Liver (tissue), 9 donors: ENCODE data around the gene RFC3. TPM values are rescaled to one million over a fixed set of nuclear protein-coding genes. Genes with fewer than 3 reads are reported as not detected.

Source experiments
- DNase-seq: peaks from one replicate; pipeline ENCODE4 v3.0.0-alpha.2; 2017; ENCODE audit warnings: low spot score
- H3K27ac ChIP-seq, 2 donors: one replicate each; pipeline ENCODE4 v1.7.0; 2013; ENCODE audit warnings: inconsistent platforms in 2 of 2, low read length in 2 of 2, control low read depth in 1 of 2, low read depth in 1 of 2, mild to moderate bottlenecking in 1 of 2
- H3K27me3 ChIP-seq, 4 donors: one replicate each; pipeline versions ENCODE4 v1.6.1 to v1.7.0; 2013; ENCODE audit warnings: low read length in 3 of 4, inconsistent platforms in 1 of 4, mild to moderate bottlenecking in 1 of 4, moderate library complexity in 1 of 4; ENCODE audit not compliant: control insufficient read depth in 4 of 4, insufficient read depth in 4 of 4
- H3K36me3 ChIP-seq, 4 donors: one replicate each; pipeline versions ENCODE4 v1.6.1 to v1.7.0; 2013; ENCODE audit warnings: low read length in 3 of 4, mild to moderate bottlenecking in 3 of 4, low read depth in 1 of 4, moderate library complexity in 1 of 4; ENCODE audit not compliant: control insufficient read depth in 4 of 4, insufficient read depth in 3 of 4
- H3K4me1 ChIP-seq, 4 donors: one replicate each; pipeline versions ENCODE4 v1.6.1 to v1.7.0; 2013; ENCODE audit warnings: low read length in 3 of 4, mild to moderate bottlenecking in 3 of 4, moderate library complexity in 1 of 4; ENCODE audit not compliant: control insufficient read depth in 4 of 4, insufficient read depth in 4 of 4
- H3K4me3 ChIP-seq, 3 donors: one replicate each; pipeline versions ENCODE4 v1.6.1 to v1.7.0; 2013; ENCODE audit warnings: low read length in 3 of 3, control low read depth in 1 of 3, low read depth in 1 of 3, mild to moderate bottlenecking in 1 of 3
- H3K9ac ChIP-seq, 2 donors: one replicate each; pipeline ENCODE4 v1.7.0; 2013; ENCODE audit warnings: low read length in 2 of 2, mild to moderate bottlenecking in 2 of 2, moderate library complexity in 2 of 2, control low read depth in 1 of 2, low read depth in 1 of 2
- H3K9me3 ChIP-seq, 4 donors: one replicate each; pipeline versions ENCODE4 v1.6.1 to v1.7.0; 2013; ENCODE audit warnings: low read length in 3 of 4; ENCODE audit not compliant: control insufficient read depth in 4 of 4
- ATF3 ChIP-seq: IDR thresholded peaks from 2 replicates; pipeline ENCODE4 v1.6.1; 2016; ENCODE audit warnings: antibody characterized with exemption
- CTCF ChIP-seq: fragments of 150-350 bp; IDR thresholded peaks from 2 replicates; pipeline ENCODE4 v1.5.1; 2017; ENCODE audit warnings: improper control_type of control experiment, low read depth, low read length; ENCODE audit not compliant: missing input control
- EGR1 ChIP-seq, 2 donors: IDR thresholded peaks; 2 replicates each; pipeline ENCODE4 v1.6.1; 2016 to 2018; ENCODE audit warnings: antibody characterized with exemption in 2 of 2, low read depth in 2 of 2
- FOXA1 ChIP-seq: IDR thresholded peaks from 2 replicates; pipeline ENCODE4 v1.6.1; 2016; ENCODE audit warnings: antibody characterized with exemption
- FOXA2 ChIP-seq: IDR thresholded peaks from 2 replicates; pipeline ENCODE4 v1.6.1; 2016; ENCODE audit warnings: antibody characterized with exemption
- GABPA ChIP-seq, 2 donors: IDR thresholded peaks in 1 of 2; conservative IDR thresholded peaks in 1 of 2; 2 replicates each; pipeline ENCODE4 v1.6.1; 2016; ENCODE audit warnings: antibody characterized with exemption in 2 of 2, mild to moderate bottlenecking in 1 of 2, moderate library complexity in 1 of 2
- HNF4A ChIP-seq, 2 donors: conservative IDR thresholded peaks; 2 replicates each; pipeline ENCODE4 v1.6.1; 2016; ENCODE audit warnings: antibody characterized with exemption in 2 of 2, mild to moderate bottlenecking in 2 of 2
- HNF4G ChIP-seq: IDR thresholded peaks from 2 replicates; pipeline ENCODE4 v1.6.1; 2016; ENCODE audit warnings: antibody characterized with exemption
- JUND ChIP-seq, 2 donors: IDR thresholded peaks; 2 replicates each; pipeline ENCODE4 v1.6.1; 2016; ENCODE audit warnings: antibody characterized with exemption in 2 of 2
- MAX ChIP-seq: IDR thresholded peaks from 2 replicates; pipeline ENCODE4 v1.6.1; 2016; ENCODE audit warnings: antibody characterized with exemption
- NR2F2 ChIP-seq: IDR thresholded peaks from 2 replicates; pipeline ENCODE4 v1.6.1; 2016; ENCODE audit warnings: antibody characterized with exemption
- RAD21 ChIP-seq, 2 donors: IDR thresholded peaks; 2 replicates each; pipeline ENCODE4 v1.6.1; 2016; ENCODE audit warnings: antibody characterized with exemption in 2 of 2, mild to moderate bottlenecking in 2 of 2
- REST ChIP-seq: IDR thresholded peaks from 2 replicates; pipeline ENCODE4 v1.6.1; 2016; ENCODE audit warnings: antibody characterized with exemption, mild to moderate bottlenecking
- RXRA ChIP-seq, 2 donors: IDR thresholded peaks; 2 replicates each; pipeline ENCODE4 v1.6.1; 2017 to 2018; ENCODE audit warnings: antibody characterized with exemption in 2 of 2, mild to moderate bottlenecking in 1 of 2
- SP1 ChIP-seq: IDR thresholded peaks from 2 replicates; pipeline ENCODE4 v1.6.1; 2018; ENCODE audit warnings: antibody characterized with exemption, mild to moderate bottlenecking
- TAF1 ChIP-seq: conservative IDR thresholded peaks from 2 replicates; pipeline ENCODE4 v1.6.1; 2016; ENCODE audit warnings: antibody characterized with exemption, mild to moderate bottlenecking
- ZBTB33 ChIP-seq: IDR thresholded peaks from 2 replicates; pipeline ENCODE4 v1.6.1; 2016; ENCODE audit warnings: antibody characterized with exemption
- WGBS: extraction: QIAGEN DNeasy Blood & Tissue Kit; methylation state at CpG from one replicate; pipeline ENCODE4 v1.1.7; 2013; 5-methylcytosine and 5-hydroxymethylcytosine counted together
- polyA plus RNA-seq, 2 donors: library from polyadenylated mRNA; stranded (reverse) in 1 of 2; unstranded in 1 of 2; fragments of 200-250 nt in 1 of 2; fragments of >200 nt in 1 of 2; fragmentation: Nextera tagmentation in 1 of 2; extraction: Ambion mirVana in 1 of 2; gene quantifications; one replicate each; pipeline versions ENCODE4 v1.2.1 to v1.2.3, GENCODE V29; 2013 to 2015
- total RNA-seq, 2 donors: library from RNA; depleted of rRNA; stranded (reverse); fragments of >200 nt; gene quantifications; one replicate each; pipeline ENCODE4 v1.2.3, GENCODE V29; 2014
- donor health status: healthy.
- donor health status: healthy.
- donor health status: healthy.
- donor health status: healthy.
- donor health status: healthy.

RFC3 gene
- total and polyA plus RNA-seq, 4 donors, result 1.9 to 19.1 (median 3.0) TPM

GRCh38 chr13:33865945-33866344 lies 48.0 kb downstream of the RFC3 start:
- Histone ChIP-seq H3K4me1 (peaks cover 0 to 7% (median 4%) of the 10 kb centered on the region in 4 donors), H3K9ac (no peak overlapping the region), H3K4me3 (no peak overlapping the region), H3K27me3 (no peaks in the 10 kb centered on the region), H3K27ac (no peak overlapping the region), H3K9me3 (no peaks in the 10 kb centered on the region), H3K36me3 (no peaks in the 10 kb centered on the region)
- no peak for DNase-seq
- TF ChIP-seq GABPA (IDR thresholded peaks at IDR 0.05 in 1 of 2, conservative IDR thresholded peaks at IDR 0.05 in 1 of 2) (no peak), ZBTB33 (no peak), RAD21 (IDR thresholded peaks at IDR 0.05) (no peak), ATF3 (no peak), MAX (no peak), RXRA (IDR thresholded peaks at IDR 0.05) (no peak), TAF1 (no peak), REST (no peak), JUND (IDR thresholded peaks at IDR 0.05) (no peak), HNF4A (conservative IDR thresholded peaks at IDR 0.05) (no peak), SP1 (no peak), FOXA1 (no peak), HNF4G (no peak), CTCF (no peak), EGR1 (IDR thresholded peaks at IDR 0.05; ENCODE audit: low read depth in 2 of 2) (no peak), NR2F2 (no peak)
- 98% methylated on average over 4 of the region's 4 CpGs for WGBS

- no peak for DNase-seq
- H3K4me1 ChIP-seq, result peaks cover 4 to 19% (median 15%) of the 10 kb centered on the region in 4 donors
- WGBS, result 95% methylated on average over 3 of the region's 3 CpGs
- H3K9ac ChIP-seq, result no peak overlapping the region
- no peak overlapping the region for H3K4me3 ChIP-seq
- H3K36me3 ChIP-seq, result no peaks in the 10 kb centered on the region
- H3K27ac ChIP-seq, result no peak overlapping the region
- no peaks in the 10 kb centered on the region for H3K9me3 ChIP-seq
- H3K27me3 ChIP-seq, result no peaks in the 10 kb centered on the region
- TF ChIP-seq MAX, result no peak
- TF ChIP-seq EGR1 (IDR thresholded peaks at IDR 0.05; ENCODE audit: low read depth in 2 of 2), result no peak
- no peak for TF ChIP-seq FOXA2
- no peak for TF ChIP-seq REST
- TF ChIP-seq ATF3, result no peak
- no peak for TF ChIP-seq ZBTB33
- TF ChIP-seq HNF4G, result no peak
- no peak for TF ChIP-seq NR2F2
Observed at GRCh38 chr13:33867472-33867871, 49.5 kb downstream of the RFC3 start.
